Astrocyte (in vitro differentiated cells and primary cell): Measurements from ENCODE around the gene RHBG.

Source experiments
- CTCF ChIP-seq: IDR thresholded peaks from 2 replicates; pipeline ENCODE4 v1.5.1; 2011; ENCODE audit warnings: low read depth, mild to moderate bottlenecking, inconsistent platforms, low read length, moderate library complexity; ENCODE audit not compliant: insufficient read depth
- EZH2 ChIP-seq: IDR thresholded peaks from 2 replicates; pipeline ENCODE4 v1.6.1; 2012; ENCODE audit warnings: mild to moderate bottlenecking, low read length, inconsistent platforms; ENCODE audit not compliant: insufficient read depth

GRCh38 chr1:156422602-156423091, 53.6 kb downstream of the RHBG start:
- TF ChIP-seq EZH2 (no peak), CTCF (no peak)
